T-helper 2 cell treated with Interferon-gamma antibody and Interleukin-4, amounts not matched to agents 5 μg/mL and 100 μg/mL, for 36 hours (primary cell): ENCODE data around the gene ALLC.

Source experiments
- DNase-seq: peaks from one replicate; pipeline ENCODE4 v3.0.0; 2021; ENCODE audit warnings: low spot score
- H3K27ac Mint-ChIP-seq: one replicate; pipeline ENCODE4 v1.8.0; 2021; ENCODE audit warnings: mild to moderate bottlenecking, mixed read lengths
- H3K27me3 Mint-ChIP-seq: one replicate; pipeline ENCODE4 v1.8.0; 2021; ENCODE audit warnings: low read depth, mixed read lengths
- H3K36me3 Mint-ChIP-seq: one replicate; pipeline ENCODE4 v1.8.0; 2021; ENCODE audit warnings: low read depth, mixed read lengths
- H3K4me1 Mint-ChIP-seq: one replicate; pipeline ENCODE4 v1.8.0; 2021; ENCODE audit warnings: low read depth, mixed read lengths
- H3K4me3 Mint-ChIP-seq: one replicate; pipeline ENCODE4 v1.8.0; 2022; ENCODE audit warnings: mild to moderate bottlenecking, moderate library complexity, mixed read lengths
- H3K9me3 Mint-ChIP-seq: one replicate; pipeline ENCODE4 v1.8.0; 2021; ENCODE audit warnings: mixed read lengths

Gene ALLC

GRCh38 chr2:3641181-3641580 lies 16.8 kb upstream of the ALLC start:
- no peaks in the 10 kb centered on the region for H3K4me1 Mint-ChIP-seq
- H3K4me3 Mint-ChIP-seq, result no peak overlapping the region
- no peaks in the 10 kb centered on the region for H3K27me3 Mint-ChIP-seq
- H3K9me3 Mint-ChIP-seq, result no peaks in the 10 kb centered on the region
- H3K27ac Mint-ChIP-seq, result no peak overlapping the region
- H3K36me3 Mint-ChIP-seq, result no peaks in the 10 kb centered on the region
- DNase-seq, result no peak

- no peak overlapping the region for H3K27ac Mint-ChIP-seq
- no peaks in the 10 kb centered on the region for H3K9me3 Mint-ChIP-seq
- H3K36me3 Mint-ChIP-seq, result no peaks in the 10 kb centered on the region
- DNase-seq, result no peak
- no peaks in the 10 kb centered on the region for H3K4me1 Mint-ChIP-seq
- H3K4me3 Mint-ChIP-seq, result no peak overlapping the region
- H3K27me3 Mint-ChIP-seq, result no peaks in the 10 kb centered on the region
Observed at GRCh38 chr2:3641841-3642421, 16.1 kb upstream of the ALLC start.

GRCh38 chr2:3642521-3643215 lies 15.3 kb upstream of the ALLC start:
- DNase-seq, result no peak
- Mint-ChIP-seq H3K9me3 (no peaks in the 10 kb centered on the region), H3K27ac (no peak overlapping the region), H3K4me3 (no peak overlapping the region), H3K4me1 (no peaks in the 10 kb centered on the region), H3K27me3 (no peaks in the 10 kb centered on the region), H3K36me3 (no peaks in the 10 kb centered on the region)

- Mint-ChIP-seq H3K27ac (no peak overlapping the region), H3K27me3 (no peaks in the 10 kb centered on the region), H3K4me1 (no peaks in the 10 kb centered on the region), H3K9me3 (no peaks in the 10 kb centered on the region), H3K36me3 (no peaks in the 10 kb centered on the region), H3K4me3 (no peak overlapping the region)
- no peak for DNase-seq
Observed at GRCh38 chr2:3643371-3644245, 14.4 kb upstream of the ALLC start.

GRCh38 chr2:3644246-3644525 lies 13.8 kb upstream of the ALLC start:
- no peaks in the 10 kb centered on the region for H3K27me3 Mint-ChIP-seq

GRCh38 chr2:3644891-3645605 lies 13.0 kb upstream of the ALLC start:
- H3K27ac Mint-ChIP-seq, result no peak overlapping the region

More at GRCh38 chr2:3644246-3644525, 13.8 kb upstream of the ALLC start:
- Mint-ChIP-seq H3K4me1 (no peaks in the 10 kb centered on the region), H3K36me3 (no peaks in the 10 kb centered on the region), H3K27ac (no peak overlapping the region), H3K4me3 (no peak overlapping the region), H3K9me3 (no peaks in the 10 kb centered on the region)
- DNase-seq, result no peak

GRCh38 chr2:3645745-3646389 lies 12.1 kb upstream of the ALLC start:
- H3K27ac Mint-ChIP-seq, result no peak overlapping the region

More at GRCh38 chr2:3644891-3645605, 13.0 kb upstream of the ALLC start:
- Mint-ChIP-seq H3K9me3 (no peaks in the 10 kb centered on the region), H3K4me1 (no peaks in the 10 kb centered on the region), H3K4me3 (no peak overlapping the region), H3K27me3 (no peaks in the 10 kb centered on the region), H3K36me3 (no peaks in the 10 kb centered on the region)
- no peak for DNase-seq

GRCh38 chr2:3646446-3646845 lies 11.6 kb upstream of the ALLC start:
- DNase-seq, result no peak
- no peak overlapping the region for H3K27ac Mint-ChIP-seq

More at GRCh38 chr2:3645745-3646389, 12.1 kb upstream of the ALLC start:
- peaks cover 1% of the 10 kb centered on the region for H3K27me3 Mint-ChIP-seq
- H3K4me3 Mint-ChIP-seq, result no peak overlapping the region
- peaks cover 2% of the 10 kb centered on the region for H3K4me1 Mint-ChIP-seq
- no peaks in the 10 kb centered on the region for H3K36me3 Mint-ChIP-seq
- DNase-seq, result no peak
- H3K9me3 Mint-ChIP-seq, result no peaks in the 10 kb centered on the region

GRCh38 chr2:3647246-3647645 lies 10.8 kb upstream of the ALLC start:
- Mint-ChIP-seq H3K9me3 (no peaks in the 10 kb centered on the region), H3K27ac (no peak overlapping the region), H3K27me3 (peaks cover 3% of the 10 kb centered on the region), H3K4me3 (no peak overlapping the region), H3K36me3 (no peaks in the 10 kb centered on the region), H3K4me1 (peaks cover 11% of the 10 kb centered on the region)
- no peak for DNase-seq

More at GRCh38 chr2:3646446-3646845, 11.6 kb upstream of the ALLC start:
- Mint-ChIP-seq H3K9me3 (no peaks in the 10 kb centered on the region), H3K4me3 (no peak overlapping the region), H3K36me3 (no peaks in the 10 kb centered on the region), H3K27me3 (peaks cover 3% of the 10 kb centered on the region), H3K4me1 (peaks cover 6% of the 10 kb centered on the region)

- Mint-ChIP-seq H3K9me3 (no peaks in the 10 kb centered on the region), H3K27ac (peak overlapping the region; percentile 29), H3K27me3 (peaks cover 3% of the 10 kb centered on the region), H3K4me1 (peaks cover 11% of the 10 kb centered on the region), H3K4me3 (no peak overlapping the region), H3K36me3 (no peaks in the 10 kb centered on the region)
- no peak for DNase-seq
Observed at GRCh38 chr2:3647831-3648651, 10.0 kb upstream of the ALLC start.

- no peak overlapping the region for H3K27ac Mint-ChIP-seq
- no peaks in the 10 kb centered on the region for H3K36me3 Mint-ChIP-seq
- DNase-seq, result no peak
- H3K4me3 Mint-ChIP-seq, result no peak overlapping the region
- peaks cover 3% of the 10 kb centered on the region for H3K27me3 Mint-ChIP-seq
- H3K9me3 Mint-ChIP-seq, result no peaks in the 10 kb centered on the region
- peaks cover 11% of the 10 kb centered on the region for H3K4me1 Mint-ChIP-seq
Observed at GRCh38 chr2:3648652-3649177, 9.3 kb upstream of the ALLC start.

GRCh38 chr2:3649581-3649980 lies 8.4 kb upstream of the ALLC start:
- Mint-ChIP-seq H3K4me3 (no peak overlapping the region), H3K27ac (no peak overlapping the region), H3K9me3 (no peaks in the 10 kb centered on the region), H3K4me1 (peaks cover 11% of the 10 kb centered on the region), H3K36me3 (no peaks in the 10 kb centered on the region), H3K27me3 (peaks cover 3% of the 10 kb centered on the region)
- DNase-seq, result no peak
